GM10248 (cell line): ENCODE measurements around the gene RIN3.
A peak's percentile ranks its signal among the peaks of the same experiment; 100 is the strongest.

Experiments
- CTCF ChIA-PET: fragments of 300-600 bp; sonication (Branson Sonifier 250); formaldehyde crosslinking; extraction: SDS; loops from one replicate; lab custom pipeline; 2021; ENCODE audit warnings: antibody characterized with exemption; lab: Yijun Ruan, JAX
- POLR2A ChIA-PET: fragments of 350-650 bp; sonication (Branson Sonifier 250); formaldehyde crosslinking; extraction: SDS; loops from one replicate; lab custom pipeline; 2020; ENCODE audit warnings: antibody characterized with exemption; lab: Yijun Ruan, JAX
- DNase-seq: peaks from one replicate; pipeline ENCODE4 v3.0.0; 2012; ENCODE audit errors: extremely low spot score
- CTCF ChIP-seq: IDR thresholded peaks from 2 replicates; pipeline ENCODE4 v1.5.1; 2012; ENCODE audit warnings: mild to moderate bottlenecking, low read depth; ENCODE audit errors: extremely low read depth, missing control alignments, control extremely low read depth

RIN3 gene

GRCh38 chr14:92560106-92560865 lies 46.7 kb downstream of the RIN3 start:
- CTCF ChIA-PET = interaction anchor here (1.1 kb wide), 1 partner anchor 16 kb away, joined by 3 read pairs; no protein-coding TSS in a partner anchor

GRCh38 chr14:92561906-92562479 lies 48.4 kb downstream of the RIN3 start:
- no peak for TF ChIP-seq CTCF
- no peak for DNase-seq
- CTCF ChIA-PET = no interaction called here

More at GRCh38 chr14:92560106-92560865, 46.7 kb downstream of the RIN3 start:
- no peak for DNase-seq
- TF ChIP-seq CTCF = no peak
- POLR2A ChIA-PET = no interaction called here

GRCh38 chr14:92563359-92563758 lies 49.8 kb downstream of the RIN3 start:
- TF ChIP-seq CTCF = no peak
- ChIA-PET POLR2A (no interaction called here), CTCF (interaction anchor here (0.8 to 1.6 kb wide), 10 partner anchors 8 to 127 kb away, joined by 3 to 10 read pairs (median 4); no protein-coding TSS in a partner anchor)
- peak; percentile 73 for DNase-seq

More at GRCh38 chr14:92561906-92562479, 48.4 kb downstream of the RIN3 start:
- POLR2A ChIA-PET = no interaction called here

- ChIA-PET CTCF (interaction anchor here (0.8 to 1.6 kb wide), 11 partner anchors 9 to 127 kb away, joined by 3 to 10 read pairs (median 3); no protein-coding TSS in a partner anchor), POLR2A (no interaction called here)
- no peak for DNase-seq
- TF ChIP-seq CTCF = no peak
Observed at GRCh38 chr14:92563765-92564285, 50.2 kb downstream of the RIN3 start.

GRCh38 chr14:92564344-92565039 lies 50.9 kb downstream of the RIN3 start:
- no peak for TF ChIP-seq CTCF
- POLR2A ChIA-PET = no interaction called here
- CTCF ChIA-PET = interaction anchor here (0.8 to 1.6 kb wide), 15 partner anchors 8 to 151 kb away, joined by 3 to 10 read pairs (median 3); no protein-coding TSS in a partner anchor
- DNase-seq = no peak
